GM06990 (cell line): ENCODE measurements around the gene CFAP157.

ENCODE experiments used
- DNase-seq: peaks from one replicate; pipeline ENCODE4 v3.0.0-alpha.2; 2011; ENCODE audit not compliant: insufficient read length; ENCODE audit errors: extremely low read depth
- H3K27me3 ChIP-seq: replicated peaks from 2 replicates; pipeline ENCODE4 v1.6.0; 2011; ENCODE audit warnings: low read length; ENCODE audit not compliant: control insufficient read depth, insufficient read depth
- H3K36me3 ChIP-seq: 2 replicates; pipeline ENCODE4 v1.5.1; 2011; ENCODE audit warnings: low read length; ENCODE audit not compliant: control insufficient read depth, insufficient read depth
- H3K4me3 ChIP-seq: replicated peaks from 2 replicates; pipeline ENCODE4 v1.5.1; 2011; ENCODE audit warnings: low read depth, mild to moderate bottlenecking, control low read depth, low read length
- TF ChIP-seq, protein P1 (sequence below): IDR thresholded peaks from 2 replicates; pipeline ENCODE4 v1.5.1; 2011; ENCODE audit warnings: low read length, control low read depth, mild to moderate bottlenecking, inconsistent platforms; ENCODE audit not compliant: insufficient read depth, poor library complexity, severe bottlenecking

CFAP157 gene

DNA sequence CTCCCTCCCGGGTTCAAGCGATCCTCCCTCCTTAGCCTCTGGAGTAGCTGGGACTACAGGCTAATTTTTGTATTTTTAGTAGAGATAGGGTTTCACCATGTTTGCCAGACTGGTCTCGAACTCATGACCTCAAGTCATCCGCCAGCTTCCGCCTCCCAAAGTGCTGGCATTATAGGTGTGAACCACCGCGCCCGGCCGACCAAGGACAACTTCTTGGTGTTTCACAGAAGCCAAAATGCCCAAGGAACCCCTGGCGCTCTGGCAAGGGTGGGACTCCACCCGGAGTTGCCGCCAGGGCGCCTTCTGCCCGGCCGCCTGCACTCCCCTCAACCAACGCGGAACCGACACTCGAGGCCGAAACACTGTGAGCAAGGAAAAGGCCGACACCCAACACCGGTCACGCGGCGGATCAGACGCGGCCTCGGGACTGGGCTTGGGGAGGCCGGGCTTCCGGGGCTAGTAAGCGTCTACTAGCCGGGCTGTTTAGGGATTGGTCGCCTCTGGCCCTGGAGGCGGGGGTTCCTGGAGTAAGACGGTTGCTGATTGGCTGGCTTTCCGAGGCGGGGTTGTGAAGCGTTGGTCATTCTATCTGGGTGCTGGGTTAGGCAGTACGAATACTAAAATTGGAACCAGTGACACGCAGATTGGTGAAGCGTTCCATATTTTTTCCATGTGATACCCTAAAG lies 7.7 kb upstream of the CFAP157 start:
- TF ChIP-seq, protein P1, sequence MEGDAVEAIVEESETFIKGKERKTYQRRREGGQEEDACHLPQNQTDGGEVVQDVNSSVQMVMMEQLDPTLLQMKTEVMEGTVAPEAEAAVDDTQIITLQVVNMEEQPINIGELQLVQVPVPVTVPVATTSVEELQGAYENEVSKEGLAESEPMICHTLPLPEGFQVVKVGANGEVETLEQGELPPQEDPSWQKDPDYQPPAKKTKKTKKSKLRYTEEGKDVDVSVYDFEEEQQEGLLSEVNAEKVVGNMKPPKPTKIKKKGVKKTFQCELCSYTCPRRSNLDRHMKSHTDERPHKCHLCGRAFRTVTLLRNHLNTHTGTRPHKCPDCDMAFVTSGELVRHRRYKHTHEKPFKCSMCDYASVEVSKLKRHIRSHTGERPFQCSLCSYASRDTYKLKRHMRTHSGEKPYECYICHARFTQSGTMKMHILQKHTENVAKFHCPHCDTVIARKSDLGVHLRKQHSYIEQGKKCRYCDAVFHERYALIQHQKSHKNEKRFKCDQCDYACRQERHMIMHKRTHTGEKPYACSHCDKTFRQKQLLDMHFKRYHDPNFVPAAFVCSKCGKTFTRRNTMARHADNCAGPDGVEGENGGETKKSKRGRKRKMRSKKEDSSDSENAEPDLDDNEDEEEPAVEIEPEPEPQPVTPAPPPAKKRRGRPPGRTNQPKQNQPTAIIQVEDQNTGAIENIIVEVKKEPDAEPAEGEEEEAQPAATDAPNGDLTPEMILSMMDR = no peak
- Histone ChIP-seq H3K36me3 (no peaks in the 10 kb centered on the region), H3K27me3 (no peaks in the 10 kb centered on the region), H3K4me3 (peak overlapping the region; percentile 9; the same call in 1 of the 2 replicates)
- peak; percentile 78 for DNase-seq

DNA sequence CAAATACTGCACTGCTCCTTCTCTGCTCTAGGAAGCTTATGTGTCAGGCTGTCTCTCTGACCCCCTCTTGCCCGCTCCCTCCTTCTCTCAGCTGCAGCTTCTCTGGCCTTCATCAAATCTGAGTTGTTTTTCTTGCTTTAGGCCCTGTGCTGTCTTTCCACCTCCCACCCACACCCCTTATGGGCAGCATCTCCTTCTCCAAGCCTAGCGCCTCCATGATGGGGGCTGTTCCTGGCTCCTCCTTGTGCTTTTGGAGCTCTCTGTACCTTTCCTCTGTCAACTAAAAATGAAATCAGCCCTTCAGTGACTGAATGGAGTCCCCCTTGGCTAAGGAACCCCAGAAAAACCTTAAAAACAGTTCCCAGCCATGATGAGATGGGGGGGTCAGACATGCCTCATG lies 6.6 kb upstream of the CFAP157 start:
- Histone ChIP-seq H3K27me3 (no peaks in the 10 kb centered on the region), H3K4me3 (no peak overlapping the region), H3K36me3 (no peaks in the 10 kb centered on the region)
- no peak for DNase-seq
- TF ChIP-seq, protein P1 = no peak

DNA sequence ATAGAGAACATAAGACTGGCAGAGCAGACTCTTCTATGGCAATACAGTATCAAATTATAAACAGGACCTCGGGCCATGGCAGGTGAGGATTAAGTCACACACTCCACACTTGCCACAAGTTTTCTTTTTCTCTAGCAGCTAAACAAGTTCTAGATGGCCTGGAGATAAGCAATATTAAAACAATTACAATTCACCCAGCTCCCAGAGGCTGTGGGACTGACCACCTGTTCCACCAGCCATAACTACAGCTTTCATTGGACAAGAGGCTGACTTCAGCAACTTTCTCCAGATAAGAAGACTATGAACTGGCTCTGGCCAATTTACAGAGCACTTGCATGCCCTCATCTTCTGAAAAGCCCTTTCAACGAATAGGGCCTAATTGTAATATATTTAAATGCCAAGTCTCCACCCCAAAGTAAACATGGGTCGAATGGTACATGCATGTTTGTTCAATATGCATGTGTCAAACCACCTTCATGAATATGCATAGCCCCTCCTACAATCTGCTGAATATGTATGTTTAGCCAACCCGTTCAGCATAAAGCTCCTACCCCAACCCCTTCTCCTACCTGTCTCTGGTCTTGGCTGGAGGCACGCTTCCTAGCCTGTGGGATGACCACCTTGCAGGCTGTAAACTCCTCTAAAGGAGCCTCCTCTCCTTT lies 6.1 kb upstream of the CFAP157 start:
- DNase-seq = no peak
- TF ChIP-seq, protein P1 = no peak
- Histone ChIP-seq H3K4me3 (no peak overlapping the region), H3K36me3 (no peaks in the 10 kb centered on the region), H3K27me3 (no peaks in the 10 kb centered on the region)

DNA sequence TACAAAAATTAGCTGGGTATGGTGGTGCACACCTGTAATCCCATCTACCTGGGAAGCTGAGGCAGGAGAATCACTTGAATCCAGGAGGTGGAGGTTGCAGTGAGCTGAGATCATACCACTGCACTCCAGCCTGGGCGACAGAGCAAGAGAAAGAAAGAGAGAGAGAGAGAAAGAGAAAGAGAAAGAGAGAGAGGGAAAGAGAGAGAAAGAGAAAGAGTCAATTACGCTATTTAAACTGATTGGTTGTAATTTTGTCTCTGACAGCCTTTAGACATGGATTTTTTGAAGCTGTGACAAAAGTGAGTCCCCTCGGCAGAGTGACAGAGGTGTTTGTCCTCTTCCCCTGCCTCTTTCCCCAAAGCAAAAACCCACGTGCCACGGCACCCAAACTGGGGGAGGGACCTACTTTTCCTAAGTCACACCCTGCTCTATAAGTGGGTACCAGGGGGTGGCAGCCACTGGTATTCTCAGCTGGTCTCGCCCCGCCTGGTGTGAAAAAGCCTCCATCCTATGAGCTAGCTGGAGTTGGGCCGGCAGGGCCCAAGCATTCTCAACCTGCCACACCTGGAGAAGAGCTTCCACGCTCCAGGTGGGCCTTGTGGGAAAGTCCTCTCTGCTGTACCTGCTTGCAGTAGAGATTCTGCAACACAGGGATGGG lies 3.4 kb upstream of the CFAP157 start:
- Histone ChIP-seq H3K36me3 (no peaks in the 10 kb centered on the region), H3K4me3 (no peak overlapping the region), H3K27me3 (no peaks in the 10 kb centered on the region)
- TF ChIP-seq, protein P1 = no peak
- no peak for DNase-seq

DNA sequence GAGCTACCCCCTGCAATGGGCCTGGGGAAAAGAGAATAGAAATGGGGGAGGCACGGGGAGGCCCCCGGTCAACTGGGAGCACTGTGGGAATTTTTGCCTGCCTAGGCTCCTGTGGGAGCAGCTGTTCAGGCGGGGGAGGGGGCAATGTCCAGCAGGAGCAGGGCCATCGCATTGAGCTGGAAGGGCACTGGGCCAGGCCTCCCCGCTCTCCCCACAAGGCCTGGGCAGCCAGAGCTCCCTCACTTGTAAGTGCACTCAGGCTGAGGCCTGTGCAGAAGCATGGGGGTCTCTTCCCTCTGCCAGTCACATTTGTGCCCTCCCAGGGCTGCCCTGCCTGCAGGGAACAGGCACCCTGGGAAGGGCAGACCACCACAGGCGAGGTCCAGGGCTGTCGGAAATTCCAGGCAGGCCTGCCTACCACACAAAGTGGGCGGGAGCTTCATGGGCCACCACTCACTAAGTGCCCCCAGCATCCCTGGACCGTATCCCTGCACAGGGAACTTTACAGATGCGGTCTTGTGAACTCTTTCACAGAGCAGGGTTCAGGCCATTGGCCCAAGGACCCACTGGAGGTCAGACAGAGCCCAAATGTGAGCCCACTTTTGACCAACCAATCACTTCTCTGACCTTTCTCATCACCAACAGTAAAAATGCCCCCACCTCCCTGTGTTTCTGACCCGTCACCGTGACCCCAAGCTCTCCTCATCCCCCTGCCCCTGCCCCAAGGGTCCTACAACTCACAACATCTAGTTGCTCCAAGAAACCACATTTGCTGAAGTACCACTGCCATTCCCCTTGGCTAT lies 1.0 kb upstream of the CFAP157 start:
- no peak for DNase-seq
- Histone ChIP-seq H3K36me3 (no peaks in the 10 kb centered on the region), H3K4me3 (no peak overlapping the region), H3K27me3 (no peaks in the 10 kb centered on the region)
- TF ChIP-seq, protein P1 = no peak
